ENCODE results near the gene AFDN. TPM values are rescaled to one million over a fixed set of nuclear protein-coding genes. Genes with fewer than 3 reads are reported as not detected.

AFDN gene
- total and polyA plus RNA-seq, 8 donors, result 137 to 422 (median 284) TPM

GRCh38 chr6:167919349-167919748, 92.6 kb downstream of the AFDN start:
- ATAC-seq (no peak), DNase-seq (no peak)
- Histone ChIP-seq H3K36me3 (peaks cover 0 to 58% of the 10 kb centered on the region in 2 donors), H3K9me3 (no peaks in the 10 kb centered on the region), H3K4me3 (no peak overlapping the region), H3K27me3 (no peaks in the 10 kb centered on the region), H3K4me1 (no peaks in the 10 kb centered on the region), H3K27ac (no peak overlapping the region)
- no peak for TF ChIP-seq CTCF (IDR thresholded peaks at IDR 0.05)
- intact Hi-C loops (cut with DNase I), result no loop called here

- intact Hi-C loops (cut with DNase I), result no loop called here
- no peak for TF ChIP-seq CTCF (IDR thresholded peaks at IDR 0.05)
- H3K36me3 ChIP-seq, result peaks cover 0 to 58% of the 10 kb centered on the region in 2 donors
- no peaks in the 10 kb centered on the region for H3K27me3 ChIP-seq
- H3K4me3 ChIP-seq, result no peak overlapping the region
- H3K27ac ChIP-seq, result no peak overlapping the region
- no peaks in the 10 kb centered on the region for H3K4me1 ChIP-seq
- DNase-seq (no peak), ATAC-seq (no peak)
- no peaks in the 10 kb centered on the region for H3K9me3 ChIP-seq
Measured at GRCh38 chr6:167920165-167920564, 93.5 kb downstream of the AFDN start.

- no peak overlapping the region for H3K4me3 ChIP-seq
- H3K27me3 ChIP-seq, result no peaks in the 10 kb centered on the region
- no peak for TF ChIP-seq CTCF (IDR thresholded peaks at IDR 0.05)
- no peaks in the 10 kb centered on the region for H3K4me1 ChIP-seq
- H3K36me3 ChIP-seq, result peaks cover 0 to 66% of the 10 kb centered on the region in 2 donors
- DNase-seq (no peak), ATAC-seq (no peak)
- intact Hi-C loops (cut with DNase I), result no loop called here
- H3K27ac ChIP-seq, result no peak overlapping the region
- no peaks in the 10 kb centered on the region for H3K9me3 ChIP-seq
Measured at GRCh38 chr6:167921831-167922230, 95.1 kb downstream of the AFDN start.

GRCh38 chr6:167925026-167925425, 98.3 kb downstream of the AFDN start:
- Histone ChIP-seq H3K36me3 (peaks cover 0 to 65% of the 10 kb centered on the region in 2 donors), H3K4me1 (no peaks in the 10 kb centered on the region), H3K4me3 (no peak overlapping the region), H3K9me3 (no peaks in the 10 kb centered on the region), H3K27me3 (no peaks in the 10 kb centered on the region), H3K27ac (no peak overlapping the region)
- DNase-seq (no peak), ATAC-seq (peak; percentile 26)
- intact Hi-C loops (cut with DNase I), result no loop called here
- TF ChIP-seq CTCF (IDR thresholded peaks at IDR 0.05), result no peak

- peaks cover 0 to 67% of the 10 kb centered on the region in 2 donors for H3K36me3 ChIP-seq
- TF ChIP-seq CTCF (IDR thresholded peaks at IDR 0.05), result no peak
- no peaks in the 10 kb centered on the region for H3K27me3 ChIP-seq
- H3K9me3 ChIP-seq, result no peaks in the 10 kb centered on the region
- ATAC-seq, result no peak
- no peak for DNase-seq
- intact Hi-C loops (cut with DNase I), result no loop called here
- no peak overlapping the region for H3K4me3 ChIP-seq
- H3K4me1 ChIP-seq, result peaks cover 0 to 4% of the 10 kb centered on the region in 2 donors
- H3K27ac ChIP-seq, result no peak overlapping the region
Measured at GRCh38 chr6:167927246-167927645, 100.5 kb downstream of the AFDN start.
